Measurements from ENCODE around the gene SLC1A4. TPM values are rescaled to one million over a fixed set of nuclear protein-coding genes. Genes with fewer than 3 reads are reported as not detected.
A peak's percentile ranks its signal among the peaks of the same experiment; 100 is the strongest.

The SLC1A4 gene
- total and polyA plus RNA-seq, 2 of the 4 experiments (the other 2 are of a cell fraction) = 6.8 to 8.1 TPM

DNA sequence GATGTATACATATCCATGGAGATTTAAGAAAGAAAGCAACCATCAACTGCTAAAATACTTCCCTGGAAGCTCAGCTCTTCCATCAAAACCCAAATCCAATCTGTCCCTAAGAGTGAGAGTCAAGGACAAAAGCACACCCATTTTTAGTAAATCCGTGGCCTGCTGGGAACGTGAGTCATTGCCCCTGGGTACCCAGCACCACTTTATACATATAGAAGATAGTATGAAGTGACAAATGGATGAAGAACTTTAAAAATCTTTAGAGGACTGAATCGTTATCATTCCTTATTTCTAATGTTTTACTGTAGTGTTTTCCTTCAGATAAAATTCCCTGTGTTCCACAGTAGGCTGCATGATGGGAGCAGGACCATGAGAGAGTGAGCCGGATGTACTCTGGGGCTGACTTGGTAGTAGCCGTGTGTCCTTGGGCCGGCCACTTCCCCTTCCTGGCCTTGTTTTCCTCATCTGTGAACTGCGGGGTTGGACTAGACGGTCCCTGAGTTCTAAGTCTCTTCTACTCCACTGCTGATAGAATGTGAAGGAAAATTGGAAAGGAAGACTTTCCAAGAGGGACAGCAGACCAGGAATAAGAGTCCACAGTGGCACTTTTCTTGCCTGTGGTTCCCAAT, 38.5 kb downstream of the SLC1A4 start:
- H4K8ac ChIP-seq (ENCODE audit: low read depth in 2 of 2, low read length in 2 of 2) = no peak overlapping the region
- no peak overlapping the region for H2AK9ac ChIP-seq (replicated peaks; ENCODE audit: low read depth, low read length, poor library complexity)
- peaks cover 11% of the 10 kb centered on the region for H3K4me1 ChIP-seq (ENCODE audit: control insufficient read depth, insufficient read depth, low read length)
- H3K56ac ChIP-seq (ENCODE audit: extremely low read depth, insufficient read depth, low read length) = no peak overlapping the region
- no peak overlapping the region for H3K18ac ChIP-seq (ENCODE audit: low read depth, low read length)
- H3K14ac ChIP-seq (replicated peaks; ENCODE audit: low read depth, low read length) = 0 out of 2 replicates have a peak overlapping the region, but pooled peaks have one; percentile 19
- H3K36me3 ChIP-seq (ENCODE audit: control insufficient read depth, insufficient read depth, low read length) = no peaks in the 10 kb centered on the region
- H3K9me3 ChIP-seq (ENCODE audit: control insufficient read depth, insufficient read depth, low read length) = no peaks in the 10 kb centered on the region
- no peak overlapping the region for H2BK5ac ChIP-seq (ENCODE audit: low read depth, low read length, poor library complexity, severe bottlenecking)
- H3K27me3 ChIP-seq (ENCODE audit: control insufficient read depth, insufficient read depth, low read length) = peaks cover 3% of the 10 kb centered on the region
- H3K9ac ChIP-seq (ENCODE audit: low read depth, low read length) = no peak overlapping the region
- H4K5ac ChIP-seq (ENCODE audit: low read depth, low read length) = no peak overlapping the region
- peak overlapping the region; percentile 52; the same call in 1 of the 2 replicates for H3K23ac ChIP-seq (ENCODE audit: low read depth, low read length)
- no peak overlapping the region for H3K4me3 ChIP-seq (ENCODE audit: insufficient read depth, low read depth, low read length)
- H2BK20ac ChIP-seq (ENCODE audit: low read depth, low read length) = no peak overlapping the region
- no peak overlapping the region for H2AK5ac ChIP-seq (ENCODE audit: low read depth, low read length)
- ChIA-PET CTCF (no interaction called here), POLR2A (ENCODE audit: unreplicated experiment) (no interaction called here)
- peak overlapping the region; percentile 60; the same call in 1 of the 2 replicates for H3K4ac ChIP-seq (ENCODE audit: low read depth, low read length)
- dilution Hi-C loops (cut with HindIII; ENCODE audit: low sequenced_read_pairs, unreplicated experiment) = no loop called here
- ATAC-seq (ENCODE audit: low read depth) (peak; percentile 15; the same call in 1 of the 2 replicates), DNase-seq (no peak)
- intact Hi-C loops (cut with micrococcal nuclease) = no loop called here
- no peak overlapping the region for H2BK15ac ChIP-seq (ENCODE audit: low read depth, low read length)
- no TSS peak for BruUV-seq (replicated peaks)
- in situ Hi-C loops (cut with MboI; ENCODE audit: low sequenced_read_pairs) = loop anchor here (25.0 kb wide), 1 partner anchor 690 kb away; no protein-coding TSS in a partner anchor
- no CpG with 5 or more reads among the region's 8 CpGs for WGBS, 2 experiments (ENCODE audit: extremely low coverage in 2 of 2, insufficient read length in 1 of 2)
- no peak overlapping the region for H3K4me2 ChIP-seq (ENCODE audit: low read depth, low read length)
- H3K79me1 ChIP-seq (ENCODE audit: low read depth in 1 of 2, low read length in 2 of 2) = no peaks in the 10 kb centered on the region
- no peak overlapping the region for H3K27ac ChIP-seq (ENCODE audit: insufficient read depth, low read length)
- no peak overlapping the region for H2BK120ac ChIP-seq (ENCODE audit: low read depth, low read length)
- H2AFZ ChIP-seq (replicated peaks; ENCODE audit: low read length, poor library complexity) = no peak overlapping the region
- TF ChIP-seq NFE2L2 (IDR thresholded peaks at IDR 0.05; ENCODE audit: low read depth, low read length) (no peak), RFX5 (IDR thresholded peaks at IDR 0.05; ENCODE audit: low read depth, low read length) (no peak), POLR2A (IDR thresholded peaks at IDR 0.05; ENCODE audit: low read depth, low read length) (no peak)
- H4K91ac ChIP-seq (ENCODE audit: insufficient read depth, low read depth, low read length) = peak overlapping the region; percentile 19; the same call in 1 of the 2 replicates
- no peaks in the 10 kb centered on the region for H4K20me1 ChIP-seq (ENCODE audit: insufficient read depth, low read length)
- H3K9me1 ChIP-seq (ENCODE audit: insufficient read depth, low read length) = 0 out of 2 replicates have a peak, but pooled peaks cover 10% of the 10 kb centered on the region

Data from IMR-90 (cell line).